CD4-positive, alpha-beta T cell treated with Interleukin-12 subunit alpha and Interleukin-12 subunit beta, for 1 hour (primary cell): ENCODE data around the gene HPS4.
A peak's percentile ranks its signal among the peaks of the same experiment; 100 is the strongest.

Source experiments
- DNase-seq: peaks from one replicate; pipeline ENCODE4 v3.0.0-alpha.2; 2020

Gene HPS4

GRCh38 chr22:26463101-26463661 is 20.4 kb downstream of the HPS4 start:
- DNase-seq = no peak

GRCh38 chr22:26462641-26463040 is 20.9 kb downstream of the HPS4 start:
- DNase-seq = no peak

GRCh38 chr22:26462051-26462450 is 21.5 kb downstream of the HPS4 start:
- no peak for DNase-seq

- DNase-seq = peak; percentile 34
Observed at GRCh38 chr22:26461188-26461810, 22.3 kb downstream of the HPS4 start.

- no peak for DNase-seq
Observed at GRCh38 chr22:26460202-26460601, 23.4 kb downstream of the HPS4 start.

GRCh38 chr22:26457661-26458272 is 25.8 kb downstream of the HPS4 start:
- DNase-seq = no peak

- no peak for DNase-seq
Observed at GRCh38 chr22:26453812-26454500, 29.6 kb downstream of the HPS4 start.

- DNase-seq = no peak
Observed at GRCh38 chr22:26453216-26453615, 30.4 kb downstream of the HPS4 start.

- no peak for DNase-seq
Observed at GRCh38 chr22:26452236-26453016, 31.2 kb downstream of the HPS4 start.

- no peak for DNase-seq
Observed at GRCh38 chr22:26450453-26451185, 33.0 kb downstream of the HPS4 start.

GRCh38 chr22:26448941-26449340 is 34.6 kb downstream of the HPS4 start:
- no peak for DNase-seq

GRCh38 chr22:26448334-26448733 is 35.2 kb downstream of the HPS4 start:
- no peak for DNase-seq

- no peak for DNase-seq
Observed at GRCh38 chr22:26447584-26448329, 35.8 kb downstream of the HPS4 start.

GRCh38 chr22:26446808-26447515 is 36.6 kb downstream of the HPS4 start:
- no peak for DNase-seq

- no peak for DNase-seq
Observed at GRCh38 chr22:26445577-26446275, 37.9 kb downstream of the HPS4 start.

- no peak for DNase-seq
Observed at GRCh38 chr22:26444777-26445176, 38.8 kb downstream of the HPS4 start.

GRCh38 chr22:26443901-26444690 is 39.5 kb downstream of the HPS4 start:
- DNase-seq = no peak

GRCh38 chr22:26442086-26442756 is 41.4 kb downstream of the HPS4 start:
- DNase-seq = no peak

GRCh38 chr22:26439559-26439958 is 44.0 kb downstream of the HPS4 start:
- no peak for DNase-seq
